GM21576 (cell line): ENCODE results near the gene NOL6.
A peak's percentile ranks its signal among the peaks of the same experiment; 100 is the strongest.
"Not testable (repeated sequence)": the region's sequence is repeated elsewhere in the genome, so short reads cannot be mapped to it uniquely, and the experiment has no call there.

Experiments
- ATAC-seq: cut with Tn5 transposase; IDR thresholded peaks from one replicate; pipeline ENCODE4 v1.9.1; 2021; ENCODE audit warnings: mild to moderate bottlenecking, moderate library complexity; ENCODE audit not compliant: unreplicated experiment

NOL6 gene, protein sequence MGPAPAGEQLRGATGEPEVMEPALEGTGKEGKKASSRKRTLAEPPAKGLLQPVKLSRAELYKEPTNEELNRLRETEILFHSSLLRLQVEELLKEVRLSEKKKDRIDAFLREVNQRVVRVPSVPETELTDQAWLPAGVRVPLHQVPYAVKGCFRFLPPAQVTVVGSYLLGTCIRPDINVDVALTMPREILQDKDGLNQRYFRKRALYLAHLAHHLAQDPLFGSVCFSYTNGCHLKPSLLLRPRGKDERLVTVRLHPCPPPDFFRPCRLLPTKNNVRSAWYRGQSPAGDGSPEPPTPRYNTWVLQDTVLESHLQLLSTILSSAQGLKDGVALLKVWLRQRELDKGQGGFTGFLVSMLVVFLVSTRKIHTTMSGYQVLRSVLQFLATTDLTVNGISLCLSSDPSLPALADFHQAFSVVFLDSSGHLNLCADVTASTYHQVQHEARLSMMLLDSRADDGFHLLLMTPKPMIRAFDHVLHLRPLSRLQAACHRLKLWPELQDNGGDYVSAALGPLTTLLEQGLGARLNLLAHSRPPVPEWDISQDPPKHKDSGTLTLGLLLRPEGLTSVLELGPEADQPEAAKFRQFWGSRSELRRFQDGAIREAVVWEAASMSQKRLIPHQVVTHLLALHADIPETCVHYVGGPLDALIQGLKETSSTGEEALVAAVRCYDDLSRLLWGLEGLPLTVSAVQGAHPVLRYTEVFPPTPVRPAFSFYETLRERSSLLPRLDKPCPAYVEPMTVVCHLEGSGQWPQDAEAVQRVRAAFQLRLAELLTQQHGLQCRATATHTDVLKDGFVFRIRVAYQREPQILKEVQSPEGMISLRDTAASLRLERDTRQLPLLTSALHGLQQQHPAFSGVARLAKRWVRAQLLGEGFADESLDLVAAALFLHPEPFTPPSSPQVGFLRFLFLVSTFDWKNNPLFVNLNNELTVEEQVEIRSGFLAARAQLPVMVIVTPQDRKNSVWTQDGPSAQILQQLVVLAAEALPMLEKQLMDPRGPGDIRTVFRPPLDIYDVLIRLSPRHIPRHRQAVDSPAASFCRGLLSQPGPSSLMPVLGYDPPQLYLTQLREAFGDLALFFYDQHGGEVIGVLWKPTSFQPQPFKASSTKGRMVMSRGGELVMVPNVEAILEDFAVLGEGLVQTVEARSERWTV

DNA sequence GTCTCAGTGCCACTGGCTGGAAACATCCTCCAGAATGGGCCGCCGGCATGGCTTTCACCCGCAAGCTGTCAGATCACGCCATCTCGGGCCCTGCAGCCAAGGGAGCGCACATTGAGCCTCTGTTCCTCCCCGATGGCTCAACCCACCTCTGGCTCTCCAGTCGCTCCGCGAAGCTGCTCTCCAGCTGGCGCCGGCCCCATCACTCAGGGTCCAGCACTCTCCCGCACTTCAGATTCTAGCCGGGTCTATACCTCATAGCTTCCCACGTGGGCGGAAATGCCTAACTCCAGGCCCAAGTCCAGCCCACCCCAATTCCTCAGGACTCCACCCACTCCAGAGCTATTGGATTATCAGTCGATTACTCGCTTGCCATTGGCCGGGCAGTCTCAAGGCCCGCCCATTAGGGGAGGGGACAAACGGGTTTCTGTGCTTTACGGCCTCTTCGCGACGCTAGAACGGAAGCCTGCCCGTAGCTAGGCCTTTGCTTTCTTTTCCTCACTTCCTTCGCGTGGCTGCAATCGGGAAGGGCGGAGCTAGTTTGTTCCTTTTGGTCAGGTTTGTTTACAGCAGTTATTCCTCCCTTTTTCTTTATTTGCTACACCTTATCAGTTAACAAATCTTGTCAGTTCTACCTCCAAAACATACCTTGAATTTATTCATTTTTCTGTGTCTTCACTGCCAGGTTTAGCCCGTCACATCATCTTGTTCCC is at the start of gene NOL6:
Gene NOL6, minus strand, starts transcription at position 282 of the 710 bp plus-strand sequence. Its CDS starts 82 bp downstream, at position 200.
- ATAC-seq, result peak; percentile 98

DNA sequence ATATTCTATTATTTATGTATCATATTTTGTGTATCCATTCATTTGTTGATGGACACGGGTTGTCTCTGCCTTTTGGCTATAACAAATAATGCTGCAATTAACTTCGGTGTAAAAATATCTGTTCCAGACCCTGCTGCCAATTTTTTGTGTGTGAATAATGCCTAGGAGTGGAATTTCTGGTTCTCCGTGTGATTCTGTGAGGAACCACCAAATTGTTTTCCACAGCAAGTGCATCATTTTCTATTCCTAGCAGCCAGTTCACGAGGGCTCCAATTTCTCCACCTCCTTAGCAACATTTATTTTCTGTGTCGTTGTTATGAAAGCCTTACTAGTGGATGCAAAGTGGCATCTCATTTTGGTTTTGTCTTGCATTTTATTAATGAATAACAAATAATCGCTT is 48.1 kb upstream of the NOL6 start:
- not testable (repeated sequence) for ATAC-seq

DNA sequence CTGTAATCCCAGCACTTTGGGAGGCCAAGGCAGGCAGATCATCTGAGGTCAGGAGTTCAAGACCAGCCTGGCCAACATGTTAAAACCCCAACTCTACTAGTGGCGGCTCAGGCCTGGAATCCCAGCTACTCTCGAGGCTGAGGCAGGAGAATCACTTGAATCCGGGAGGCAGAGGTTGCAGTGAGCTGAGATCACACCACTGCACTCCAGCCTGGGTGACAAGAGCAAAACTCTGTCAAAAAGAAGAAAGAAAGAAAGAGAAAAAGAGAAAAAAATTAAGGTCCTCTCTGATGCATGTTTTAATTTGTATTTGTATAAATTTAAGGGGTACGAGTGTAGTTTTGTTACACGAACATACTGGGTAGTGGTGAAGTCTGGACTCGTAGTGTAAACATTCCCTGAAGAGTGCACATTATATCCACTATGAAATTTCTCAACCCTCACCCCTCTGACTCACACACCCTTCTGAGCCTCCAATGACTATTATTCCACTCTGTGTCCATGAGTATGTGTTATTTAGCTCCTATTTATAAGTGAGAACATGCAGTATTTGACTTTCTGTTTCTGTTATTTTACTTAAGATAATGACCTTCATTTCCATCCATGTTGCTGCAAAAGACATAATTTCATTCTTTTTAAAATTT is 44.3 kb upstream of the NOL6 start:
- ATAC-seq, result not testable (repeated sequence)

DNA sequence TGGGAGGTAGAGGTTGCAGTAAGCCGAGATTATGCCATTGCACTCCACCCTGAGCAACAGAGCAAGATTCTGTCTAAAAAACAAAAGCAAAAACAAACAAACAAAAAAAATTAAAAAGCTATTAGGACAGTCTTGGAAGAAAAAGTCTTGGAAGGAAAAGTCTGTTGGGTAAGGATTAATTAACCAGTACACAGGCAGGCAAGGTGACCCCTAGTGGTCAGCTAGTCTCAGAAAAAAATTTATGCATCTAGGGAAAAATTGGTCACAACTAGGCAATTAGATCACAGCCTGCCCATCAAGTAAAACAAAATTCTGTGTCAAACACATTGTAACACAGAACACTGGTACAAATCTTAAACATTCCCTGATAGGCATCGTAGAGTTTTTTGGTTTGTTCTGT is 43.6 kb upstream of the NOL6 start:
- ATAC-seq, result no peak

DNA sequence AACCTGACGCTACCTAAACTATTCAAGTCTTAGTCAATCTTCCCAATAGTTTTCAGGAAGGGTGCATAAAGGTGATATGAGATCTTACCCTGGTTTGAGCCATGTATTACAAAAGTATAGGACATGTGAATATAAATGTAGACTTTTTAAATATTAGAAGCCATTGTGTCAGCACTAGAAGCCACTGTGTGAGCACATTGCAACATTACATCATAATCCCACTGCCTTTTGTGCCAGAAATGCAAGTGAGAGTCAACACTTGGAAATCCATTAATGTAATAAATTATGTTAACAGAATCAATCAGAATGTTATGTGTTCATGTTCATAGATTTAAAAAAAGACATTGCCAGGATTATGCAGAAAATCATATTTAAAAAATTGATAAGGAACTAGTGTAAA is 42.7 kb upstream of the NOL6 start:
- ATAC-seq, result not testable (repeated sequence)

DNA sequence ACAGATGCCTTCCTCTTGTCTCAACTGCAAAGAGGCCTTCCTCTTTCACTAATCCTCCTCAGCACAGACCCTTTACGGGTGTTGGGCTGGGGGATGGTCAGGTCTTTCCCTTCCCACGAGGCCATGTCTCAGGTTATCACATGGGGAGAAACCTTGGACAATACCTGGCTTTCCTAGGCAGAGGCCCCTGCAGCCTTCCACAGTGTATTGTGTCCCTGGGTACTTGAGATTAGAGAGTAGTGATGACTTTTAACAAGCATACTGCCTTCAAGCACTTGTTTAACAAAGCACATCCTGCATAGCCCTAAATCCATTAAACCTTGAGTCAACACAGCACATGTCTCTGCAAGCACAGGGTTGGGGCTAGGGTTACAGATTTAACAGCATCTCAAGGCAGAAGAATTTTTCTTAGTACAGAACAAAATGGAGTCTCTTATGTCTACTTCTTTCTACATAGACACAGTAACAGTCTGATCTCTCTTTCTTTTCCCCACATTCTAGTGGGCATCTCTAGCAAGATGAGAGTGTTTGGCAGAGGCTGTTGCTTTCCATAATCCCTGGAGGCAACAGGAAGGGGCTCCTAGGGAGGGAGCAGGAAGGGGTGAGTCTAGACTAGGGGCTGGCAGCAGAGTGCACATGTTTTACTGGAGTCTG is 41.7 kb upstream of the NOL6 start:
- ATAC-seq, result not testable (repeated sequence)

DNA sequence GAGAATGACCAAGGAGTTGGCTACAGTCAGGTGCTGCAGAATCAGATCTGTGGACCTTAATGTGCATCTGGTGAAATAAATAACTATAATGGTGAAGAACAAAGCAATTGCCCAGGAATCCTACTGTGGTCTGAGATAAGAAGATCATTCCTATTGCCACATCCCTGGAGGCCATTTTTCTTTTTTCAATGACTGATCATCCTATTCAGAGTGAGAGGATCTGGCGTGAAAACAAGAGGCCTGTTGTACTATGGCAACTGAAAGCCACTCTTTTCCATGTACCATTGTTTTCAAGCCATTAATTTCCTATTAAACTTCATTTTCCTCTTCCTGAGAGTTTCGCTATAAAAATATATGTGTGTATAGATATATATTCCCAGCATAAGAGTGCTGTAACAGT is 38.8 kb upstream of the NOL6 start:
- ATAC-seq, result not testable (repeated sequence)

DNA sequence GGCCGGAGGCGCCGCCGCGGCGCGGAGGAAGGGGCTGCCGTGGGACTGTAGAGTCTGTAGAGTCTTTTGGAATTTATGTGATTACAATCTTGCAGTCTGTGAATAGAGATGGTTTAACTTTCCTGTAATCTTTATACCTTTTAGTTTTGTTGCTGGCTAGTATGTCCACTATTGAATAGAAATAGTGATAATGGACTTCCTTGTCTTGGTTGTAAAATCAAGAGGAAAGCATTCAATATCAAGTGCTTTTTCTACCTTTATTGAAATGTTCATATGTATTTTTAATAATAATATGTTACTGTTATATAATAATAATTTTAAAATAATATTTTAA is 37.4 kb upstream of the NOL6 start:
- ATAC-seq, result not testable (repeated sequence)

DNA sequence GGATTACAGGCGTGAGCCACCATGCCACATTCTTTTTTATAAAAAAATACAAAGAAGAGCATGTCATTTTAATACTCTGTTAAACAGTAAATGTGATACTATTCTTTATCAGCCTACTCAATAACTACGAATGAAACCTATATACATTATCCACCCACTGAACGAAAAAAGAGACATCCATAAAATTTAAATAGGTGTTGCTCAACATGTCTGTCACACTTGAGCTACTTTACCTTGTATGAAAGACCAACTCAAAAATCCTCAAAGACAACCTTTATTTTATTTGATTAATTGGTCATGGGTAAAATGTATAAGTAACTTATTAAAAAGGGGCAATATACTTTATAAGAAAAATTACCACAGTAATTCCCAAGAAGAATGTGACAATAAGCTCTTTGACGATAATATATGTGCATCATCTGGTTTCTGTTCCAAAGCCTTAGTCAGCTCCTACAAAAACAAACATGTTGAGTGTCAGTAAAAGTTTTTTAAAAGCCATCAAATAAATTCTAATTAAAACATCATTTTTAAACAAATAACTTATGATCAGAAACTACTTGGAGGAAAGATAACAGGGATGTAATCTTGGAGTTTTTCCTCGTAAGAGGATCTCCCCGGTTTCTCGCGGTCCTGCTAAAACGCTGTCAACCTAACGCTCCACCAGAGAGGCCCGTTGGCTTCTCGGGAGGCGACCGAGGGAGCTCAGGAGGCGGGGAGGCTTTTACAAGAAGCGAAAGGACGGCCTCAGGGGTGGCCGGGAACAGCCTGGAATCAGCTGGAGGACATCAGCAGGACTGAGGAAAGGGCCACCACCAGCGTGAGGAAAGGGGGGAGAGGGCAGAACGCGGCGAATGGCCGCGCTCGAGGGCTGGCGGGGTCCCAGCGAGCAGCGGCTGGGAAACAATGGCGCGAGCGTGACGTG is 36.8 kb upstream of the NOL6 start:
- peak; percentile 46 for ATAC-seq

DNA sequence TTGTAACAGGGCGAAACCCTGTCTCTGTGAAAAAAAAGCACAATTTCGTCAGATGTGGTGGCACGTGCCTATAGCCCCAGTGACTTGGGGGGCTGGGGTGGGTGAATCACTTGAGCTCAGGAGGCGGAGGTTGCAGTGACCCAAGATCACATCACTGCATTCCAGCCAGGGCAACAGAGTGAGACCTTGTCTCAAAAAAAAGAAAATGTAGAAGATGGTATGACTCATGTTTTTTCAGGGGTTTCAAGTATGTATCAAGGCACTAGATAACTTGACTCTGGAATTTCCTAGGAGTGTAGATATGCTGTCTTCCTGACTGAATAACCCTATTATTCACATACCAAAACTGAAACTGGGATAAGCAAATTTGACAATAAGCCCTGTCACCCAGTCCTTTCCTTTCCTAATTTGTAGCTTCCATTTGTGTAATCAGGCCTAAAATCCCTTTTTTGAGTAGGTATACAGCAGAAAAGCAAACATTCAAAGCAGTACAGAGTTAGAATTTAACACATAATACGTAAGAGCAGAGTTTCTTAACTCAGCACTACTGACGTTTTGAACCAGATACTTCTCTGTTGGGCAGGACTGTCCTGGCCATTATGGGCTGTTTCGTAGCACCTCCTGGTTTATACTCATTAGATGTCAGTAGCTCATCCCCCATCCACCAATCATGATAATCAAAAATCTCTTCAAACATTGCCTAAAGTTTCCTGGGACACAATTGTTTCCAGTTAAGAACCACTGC is 33.1 kb upstream of the NOL6 start:
- ATAC-seq, result no peak

DNA sequence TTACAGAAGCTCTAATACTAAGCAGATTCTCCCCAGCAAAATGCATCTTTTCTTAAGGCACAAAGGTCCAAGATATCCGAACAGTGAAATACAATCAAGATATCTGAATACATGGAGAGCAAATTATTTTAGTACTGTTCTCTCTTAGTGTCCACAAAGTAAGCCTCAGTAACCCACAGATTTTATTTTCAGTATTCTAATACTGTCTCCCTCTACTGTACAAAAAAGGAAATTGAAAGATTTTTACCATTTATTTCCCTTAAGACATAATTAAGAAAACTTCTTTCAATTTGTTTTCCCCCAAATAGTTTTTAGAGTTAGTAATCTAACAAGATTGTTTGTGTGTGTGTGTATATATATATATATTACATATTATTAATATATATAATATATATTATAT is 24.7 kb upstream of the NOL6 start:
- ATAC-seq, result no peak

DNA sequence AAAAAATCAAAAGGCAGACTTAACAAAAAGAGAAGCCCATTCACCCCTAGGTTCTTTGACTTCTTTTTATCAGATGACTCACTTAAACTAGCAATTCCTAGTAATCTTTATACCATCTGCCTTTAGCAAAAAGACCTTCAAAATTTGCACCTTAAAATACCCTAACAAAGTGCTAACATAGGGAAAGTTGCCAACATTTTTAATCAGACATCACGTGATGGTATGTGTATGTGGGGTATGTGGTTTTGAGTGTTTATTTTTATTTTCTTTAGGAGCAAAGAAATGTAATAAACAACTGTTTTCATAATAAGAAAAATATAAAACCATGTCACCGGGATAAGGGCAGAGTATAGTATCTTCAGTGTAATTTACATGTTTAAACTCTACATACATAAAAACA is 20.1 kb upstream of the NOL6 start:
- not testable (repeated sequence) for ATAC-seq

DNA sequence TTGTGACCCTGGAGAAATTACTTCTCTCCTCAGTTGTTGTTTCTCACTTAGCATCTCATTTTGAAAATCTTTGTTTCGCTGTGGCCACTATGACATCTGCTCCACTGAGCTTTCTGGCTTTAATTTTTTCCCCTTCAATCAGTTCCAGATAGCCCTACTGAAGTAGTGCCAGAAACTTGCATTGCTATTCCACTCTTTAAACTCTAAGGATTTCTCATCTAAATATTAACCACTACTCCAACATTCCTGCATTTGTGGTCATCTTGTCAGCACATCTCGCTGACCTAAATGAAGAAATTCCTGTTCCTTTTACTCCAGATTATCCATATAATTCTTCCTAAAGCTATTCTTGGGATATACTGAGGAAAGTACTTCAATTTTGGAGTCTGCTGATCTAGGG is 15.3 kb upstream of the NOL6 start:
- no peak for ATAC-seq

DNA sequence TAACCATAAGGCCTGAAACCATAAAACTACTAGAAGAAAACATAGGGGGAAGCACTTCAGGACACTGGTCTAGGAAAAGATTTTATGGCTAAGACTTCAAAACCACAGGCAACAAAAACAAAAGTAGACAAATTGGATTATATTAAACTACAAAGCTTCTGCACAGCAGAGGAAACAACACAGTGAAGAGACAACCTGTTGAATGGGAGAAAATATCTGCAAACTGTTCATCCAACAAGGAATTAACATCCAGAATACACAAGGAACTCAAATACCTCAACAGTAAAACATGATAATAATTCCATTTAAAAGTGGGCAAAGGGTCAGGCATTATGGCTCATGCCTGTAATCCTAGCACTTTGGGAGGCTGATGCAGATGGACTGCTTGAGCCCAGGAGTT is 11.6 kb upstream of the NOL6 start:
- not testable (repeated sequence) for ATAC-seq

DNA sequence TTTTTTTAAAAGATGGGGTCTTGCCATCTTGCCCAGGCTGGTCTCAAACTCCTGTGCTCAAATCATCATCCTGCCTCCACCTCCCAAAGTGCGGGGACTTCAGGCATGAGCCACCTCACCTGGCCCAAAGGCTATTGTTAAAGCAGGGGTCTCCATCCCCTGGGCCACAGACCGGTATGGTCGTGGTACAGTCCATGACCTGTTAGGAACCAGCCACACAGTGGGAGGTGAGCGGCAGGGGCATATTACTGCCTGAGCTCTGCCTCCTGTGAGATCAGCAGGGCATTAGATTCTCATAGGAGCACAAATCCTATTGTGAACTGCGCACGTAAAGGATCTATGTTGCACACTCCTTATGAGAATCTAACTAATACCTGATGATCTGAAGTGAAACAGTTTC is 7.3 kb upstream of the NOL6 start:
- no peak for ATAC-seq

DNA sequence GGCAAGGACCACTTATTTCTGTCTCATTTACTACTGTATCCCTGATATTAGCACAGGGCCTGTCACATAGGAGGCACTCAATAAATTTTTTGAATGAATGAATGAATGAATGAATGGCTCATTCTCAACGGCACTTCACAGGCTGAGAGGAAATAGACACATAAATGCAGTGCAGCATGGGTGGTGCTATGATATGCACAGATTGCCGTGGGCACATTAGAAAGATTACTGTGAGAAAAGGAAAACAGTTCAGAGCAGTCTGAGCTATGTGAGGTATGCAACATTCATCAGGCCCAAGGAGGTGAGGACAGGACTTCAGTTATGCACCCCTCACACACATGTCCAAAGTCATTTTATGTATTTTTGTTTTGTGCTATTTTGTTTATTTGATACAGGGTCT is 6.4 kb upstream of the NOL6 start:
- ATAC-seq, result no peak

DNA sequence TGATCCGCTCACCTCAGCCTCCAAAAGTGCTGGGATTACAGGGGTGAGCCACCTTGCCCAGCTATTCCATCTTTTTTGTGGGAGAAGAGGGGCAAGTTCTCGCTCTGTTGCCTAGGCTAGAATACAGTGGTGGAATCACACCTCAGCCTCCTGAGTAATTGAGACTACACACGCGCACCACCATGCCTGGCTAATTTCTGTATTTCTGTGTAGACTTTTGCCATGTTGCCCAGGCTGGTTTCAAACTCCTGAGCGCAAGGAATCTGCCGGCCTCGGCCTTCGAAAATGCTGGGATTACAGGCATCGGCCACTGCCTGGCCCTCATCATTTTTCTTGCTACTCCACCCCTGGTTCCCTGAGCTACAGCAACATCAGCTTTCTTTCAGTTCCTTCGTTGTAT is 2.8 kb upstream of the NOL6 start:
- ATAC-seq, result no peak

DNA sequence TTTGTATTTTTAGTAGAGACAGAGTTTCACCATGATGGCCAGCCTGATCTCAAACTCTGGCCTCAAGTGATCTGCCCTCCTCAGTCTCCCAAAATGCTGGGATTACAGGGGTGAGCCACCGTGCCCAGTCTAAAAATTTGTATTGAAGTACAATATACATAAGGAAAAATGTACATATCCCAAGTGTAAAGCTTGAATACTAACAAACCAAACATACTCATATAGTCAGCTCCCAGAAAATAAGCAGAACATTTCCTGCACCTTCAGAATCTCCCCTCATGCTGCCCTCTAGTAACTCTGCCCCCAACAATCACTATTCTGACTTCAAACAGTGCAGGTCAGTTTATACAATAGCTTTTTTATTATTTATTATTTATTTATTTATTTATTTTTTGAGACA is 1.6 kb upstream of the NOL6 start:
- ATAC-seq, result no peak
